Activated T-cell treated with anti-CD3 and anti-CD28 coated beads for 4 hours (primary cell): Measurements from ENCODE around the gene ZNF518B.
"Not testable (repeated sequence)": the region's sequence is repeated elsewhere in the genome, so short reads cannot be mapped to it uniquely, and the experiment has no call there.

Experiments
- DNase-seq: peaks from one replicate; pipeline ENCODE4 v3.0.0-alpha.2; 2020

The ZNF518B gene

DNA sequence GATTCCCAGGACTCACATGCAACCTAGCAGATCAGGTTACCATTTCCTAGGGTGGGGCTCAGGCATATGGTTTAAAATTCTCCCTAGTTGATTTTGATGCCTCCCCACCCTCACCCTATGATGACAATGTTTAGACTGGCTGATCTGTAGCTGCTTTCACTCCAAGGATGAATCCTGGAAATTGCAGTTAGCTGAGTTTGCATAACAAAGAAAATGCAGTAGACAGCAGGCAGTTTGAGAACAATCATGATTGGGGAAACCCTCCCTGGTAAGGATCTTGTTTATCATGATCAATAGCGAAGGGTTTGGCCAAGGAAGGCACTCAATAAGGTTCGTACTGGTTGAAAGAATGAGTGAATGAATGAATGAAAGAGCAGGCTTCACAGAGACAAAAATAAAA is 2.1 kb downstream of the ZNF518B start:
- no peak for DNase-seq

DNA sequence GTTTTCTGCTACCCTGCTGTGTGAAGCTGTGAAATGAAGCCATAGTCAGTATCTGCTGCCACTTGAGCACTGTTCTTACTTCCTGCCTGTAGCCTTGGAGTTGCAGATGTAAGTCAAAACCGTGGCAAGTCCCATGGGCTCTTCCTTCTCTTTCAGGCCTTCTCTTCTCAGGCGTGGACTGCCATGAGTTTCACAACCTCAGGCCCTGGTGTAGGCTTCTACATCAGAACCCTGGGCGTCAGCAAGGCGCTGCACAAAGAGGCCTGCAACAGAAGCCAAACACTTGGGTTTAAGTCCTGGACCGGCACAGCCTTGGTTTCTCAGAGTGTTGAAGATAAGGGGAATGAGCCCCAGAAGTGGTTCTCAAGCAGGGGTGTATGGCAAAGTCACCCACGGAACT is 2.5 kb downstream of the ZNF518B start:
- no peak for DNase-seq

DNA sequence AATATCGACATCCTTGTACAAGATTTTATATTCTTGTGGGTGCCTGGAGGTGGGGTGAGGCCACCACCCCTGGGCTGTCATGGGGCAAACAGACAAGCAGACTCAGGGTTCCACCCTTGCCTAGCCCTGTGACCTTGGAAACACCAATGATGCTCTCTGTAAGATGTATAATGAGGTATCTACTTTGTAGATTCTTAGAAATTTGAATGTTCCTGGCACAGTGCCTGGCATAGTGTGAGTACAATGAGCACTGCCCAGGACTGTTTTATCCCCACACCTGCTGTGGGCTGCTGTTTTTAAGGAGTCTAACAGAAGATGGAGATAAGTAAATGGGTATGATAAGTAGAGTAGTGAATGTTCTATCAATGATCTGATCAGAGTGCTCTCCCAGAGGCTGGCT is 3.1 kb downstream of the ZNF518B start:
- DNase-seq: no peak

DNA sequence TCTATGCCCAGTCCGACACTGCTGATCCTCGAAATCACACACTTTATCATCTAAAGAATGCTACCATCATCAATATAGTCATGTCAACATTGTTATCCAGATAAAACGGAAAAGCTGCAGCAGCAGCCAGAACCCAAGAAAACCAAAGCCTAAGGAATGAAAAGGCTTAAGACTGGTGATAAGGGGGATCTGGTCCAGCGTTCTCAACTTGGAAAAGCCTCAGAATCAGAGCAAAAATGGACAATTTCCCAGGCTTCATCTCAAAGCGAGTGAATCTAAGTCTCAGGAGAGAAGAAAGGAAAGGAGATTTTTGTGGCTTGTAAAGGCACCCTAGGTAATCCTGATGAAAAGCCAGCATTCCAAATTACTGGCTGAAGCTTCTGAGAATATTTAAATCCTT is 8.2 kb downstream of the ZNF518B start:
- no peak for DNase-seq

DNA sequence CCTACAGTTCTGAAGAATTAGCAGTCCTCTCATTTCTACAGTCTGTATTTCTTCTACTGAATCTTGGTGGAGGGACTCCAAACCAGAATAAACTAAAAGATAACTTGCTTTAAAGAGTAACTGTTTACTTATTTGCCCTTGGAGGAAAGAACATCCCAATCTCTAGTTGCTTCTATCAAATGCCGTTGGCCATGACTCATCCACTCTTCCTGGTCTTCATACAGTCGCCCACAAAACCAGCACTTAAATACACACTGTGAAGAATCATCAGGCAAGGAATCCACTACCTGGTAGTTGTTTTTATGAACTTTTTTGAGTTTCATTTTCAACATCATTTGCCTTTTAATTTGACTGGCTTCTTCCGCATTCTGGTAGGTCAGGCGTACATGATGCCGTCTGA is 14.2 kb downstream of the ZNF518B start:
- DNase-seq: no peak

DNA sequence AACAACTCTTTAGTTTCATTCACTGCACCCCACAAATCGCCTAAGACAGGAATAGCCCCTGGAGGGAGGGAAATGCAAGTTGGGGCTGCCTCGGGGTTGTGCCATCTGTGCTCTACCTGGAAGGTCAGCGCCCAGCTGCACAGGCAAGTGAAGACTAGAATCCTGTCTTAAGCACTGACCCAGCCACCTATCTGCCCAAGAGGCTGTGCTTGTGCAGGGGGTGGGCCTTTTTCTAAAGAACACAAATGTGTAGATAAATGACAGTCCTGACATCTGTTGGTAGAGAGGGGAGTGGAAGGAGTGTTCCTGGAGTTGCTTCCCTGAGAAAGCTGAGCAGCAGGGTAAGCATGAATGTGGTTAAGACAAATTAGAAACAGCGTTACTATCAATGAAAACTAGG is 15.7 kb downstream of the ZNF518B start:
- no peak for DNase-seq

DNA sequence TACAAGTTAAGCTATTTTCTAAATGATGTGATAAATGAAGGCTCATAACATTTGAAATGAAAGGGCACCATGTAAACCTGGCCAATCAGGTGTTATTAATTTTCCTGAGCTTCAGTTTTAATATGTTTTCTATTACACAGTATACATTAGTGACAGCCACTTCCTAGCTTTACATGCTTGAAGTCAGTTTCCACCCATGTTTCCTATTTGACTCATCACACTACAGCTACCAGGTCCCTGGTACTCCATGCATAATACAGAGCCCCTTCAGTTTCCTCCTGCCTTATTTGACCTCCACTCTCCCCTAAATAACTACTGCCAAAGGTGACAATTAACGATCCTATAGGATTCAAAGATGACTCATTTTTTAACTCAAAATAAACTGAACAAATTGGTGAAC is 18.3 kb downstream of the ZNF518B start:
- no peak for DNase-seq

DNA sequence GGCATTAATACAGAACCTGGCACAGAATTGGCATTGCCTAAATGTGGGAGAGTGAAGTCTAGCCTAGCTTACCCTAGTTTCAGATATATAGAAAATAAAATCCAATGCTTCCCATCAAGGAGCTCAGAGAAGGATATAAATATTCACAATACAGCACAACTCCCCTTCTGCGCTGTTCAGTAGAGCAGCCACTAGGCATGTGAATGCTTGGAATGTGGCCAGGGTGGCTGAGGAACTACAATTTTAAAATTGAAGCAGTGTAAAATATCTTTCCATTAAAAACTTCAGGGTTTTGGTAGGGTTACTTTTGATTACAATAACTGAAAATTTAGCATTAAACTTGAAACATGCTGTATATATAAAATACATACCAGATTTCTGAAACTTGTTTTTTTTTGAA is 19.5 kb downstream of the ZNF518B start:
- no peak for DNase-seq

DNA sequence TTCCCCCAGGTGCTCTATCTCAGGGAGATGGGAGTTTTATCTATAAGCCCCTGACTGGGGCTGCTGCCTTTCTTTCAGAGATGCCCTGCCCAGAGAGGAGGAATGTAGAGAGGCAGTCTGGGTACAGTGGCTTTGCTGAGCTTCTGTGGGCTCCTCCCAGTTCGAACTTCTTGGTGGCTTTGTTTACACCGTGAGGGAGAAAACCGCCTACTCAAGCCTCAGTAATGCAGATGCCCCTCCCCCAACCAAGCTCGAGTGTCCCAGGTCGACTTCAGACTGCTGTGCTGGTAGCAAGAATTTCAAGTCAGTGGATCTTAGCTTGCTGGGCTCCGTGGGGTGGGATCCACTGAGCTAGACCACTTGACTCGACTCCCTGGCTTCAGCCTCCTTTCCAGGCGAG is 29.5 kb downstream of the ZNF518B start:
- not testable (repeated sequence) for DNase-seq

DNA sequence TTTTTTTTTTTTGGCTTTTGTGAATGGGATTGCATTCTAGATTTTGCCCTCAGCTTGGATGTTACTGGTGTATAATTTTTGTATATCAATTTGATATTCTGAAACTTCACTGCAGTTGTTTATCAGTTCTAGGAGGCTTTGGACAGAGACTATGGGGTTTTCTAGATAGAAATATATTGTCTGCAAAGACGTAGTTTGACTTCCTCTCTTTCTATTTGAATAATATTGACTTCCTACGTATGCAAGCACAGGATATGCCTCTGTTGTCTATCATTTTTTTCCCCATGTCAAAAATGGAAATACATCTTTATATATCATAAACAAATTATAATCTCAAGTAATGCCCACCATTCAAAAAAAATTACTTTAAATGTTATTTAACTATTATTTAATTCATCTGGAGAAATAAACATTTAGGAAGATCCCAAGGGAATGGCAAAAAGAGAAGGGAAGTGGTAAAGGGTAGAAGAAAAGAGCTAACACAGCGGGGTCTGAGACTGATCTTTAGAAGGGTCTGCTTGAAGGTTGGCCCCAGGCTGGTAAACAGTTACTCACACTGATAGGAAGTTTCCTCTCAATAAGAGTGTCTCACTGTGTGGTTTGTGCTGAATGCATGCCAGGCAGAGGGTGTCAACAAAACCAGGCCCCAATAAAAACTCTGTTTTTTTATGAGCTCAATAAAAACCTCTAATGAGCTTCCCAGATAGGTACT is 35.7 kb downstream of the ZNF518B start:
- DNase-seq: no peak

DNA sequence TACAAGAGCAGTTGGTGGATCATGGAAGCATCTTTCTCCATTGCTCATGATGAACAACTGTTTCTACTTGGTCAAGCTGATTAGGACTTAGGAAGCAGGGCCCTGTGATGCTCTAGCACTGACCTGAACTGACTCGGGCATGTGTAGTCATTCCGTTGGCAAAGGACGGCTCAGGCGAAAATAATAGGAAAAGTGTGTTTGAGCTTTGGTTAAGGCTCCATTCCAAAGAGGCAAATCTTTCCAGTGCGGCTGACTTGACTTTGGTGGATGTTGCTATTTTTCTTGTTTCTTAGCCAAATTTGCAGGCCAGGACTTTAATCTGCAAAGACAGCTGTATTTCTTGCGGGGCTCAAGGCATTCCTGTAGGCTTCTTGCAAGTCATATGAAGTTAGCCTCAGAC is 39.5 kb downstream of the ZNF518B start:
- no peak for DNase-seq

DNA sequence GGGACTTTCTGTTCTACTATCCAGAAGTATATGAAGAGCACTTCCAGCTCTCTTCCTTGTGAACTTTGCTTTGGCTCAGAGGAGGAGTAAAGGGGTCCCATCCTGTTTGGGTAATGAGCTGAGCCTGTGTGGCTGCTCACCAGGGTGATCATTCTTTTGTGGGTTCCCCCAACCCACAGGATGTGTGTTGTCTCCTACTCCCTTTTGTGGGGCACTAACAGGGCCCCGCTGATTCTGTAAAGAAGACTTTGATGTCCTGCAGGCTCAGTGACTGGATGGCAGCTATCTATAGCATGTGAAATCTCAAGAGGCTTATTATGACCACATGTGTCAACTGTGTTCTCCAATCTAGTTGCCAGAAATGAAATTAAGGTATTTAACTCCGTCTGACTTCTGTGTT is 40.8 kb downstream of the ZNF518B start:
- no peak for DNase-seq

DNA sequence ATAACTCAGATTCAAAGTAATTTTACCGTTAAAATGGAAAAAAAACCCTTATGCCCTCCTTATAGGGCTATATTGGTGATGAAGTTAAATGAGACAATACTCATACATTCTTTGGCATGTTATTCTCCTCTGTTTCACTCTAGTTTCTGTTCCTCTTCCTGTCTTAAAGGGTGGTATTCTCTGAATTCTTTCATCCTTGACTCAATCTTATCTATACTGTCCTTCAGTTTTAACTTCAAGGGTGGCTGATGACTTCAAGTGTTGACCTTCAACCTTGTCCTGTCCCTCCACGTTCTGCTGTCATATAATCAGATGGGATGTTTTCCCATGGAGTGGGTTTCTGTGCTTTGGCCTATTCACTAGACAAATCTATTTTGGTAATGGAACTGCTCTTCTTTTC is 44.0 kb downstream of the ZNF518B start:
- no peak for DNase-seq

DNA sequence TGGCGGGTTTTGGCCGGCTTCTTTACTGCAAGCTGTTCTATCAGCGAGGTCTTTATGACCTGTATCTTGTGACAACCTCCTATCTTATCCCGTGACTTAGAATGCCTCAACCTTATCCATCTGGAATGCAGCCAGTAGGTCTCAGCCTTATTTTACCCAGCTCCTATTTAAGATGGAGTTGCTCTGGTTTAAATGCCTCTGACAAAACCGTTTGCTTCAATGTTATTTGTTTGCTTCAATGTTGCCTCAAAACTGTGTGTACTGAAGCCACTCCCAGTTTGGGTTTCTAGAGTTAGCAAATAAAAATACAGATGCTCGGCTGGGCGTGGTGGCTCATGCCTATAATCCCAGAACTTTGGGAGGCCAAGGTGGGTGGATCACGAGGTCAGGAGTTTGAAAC is 51.6 kb downstream of the ZNF518B start:
- no peak for DNase-seq

DNA sequence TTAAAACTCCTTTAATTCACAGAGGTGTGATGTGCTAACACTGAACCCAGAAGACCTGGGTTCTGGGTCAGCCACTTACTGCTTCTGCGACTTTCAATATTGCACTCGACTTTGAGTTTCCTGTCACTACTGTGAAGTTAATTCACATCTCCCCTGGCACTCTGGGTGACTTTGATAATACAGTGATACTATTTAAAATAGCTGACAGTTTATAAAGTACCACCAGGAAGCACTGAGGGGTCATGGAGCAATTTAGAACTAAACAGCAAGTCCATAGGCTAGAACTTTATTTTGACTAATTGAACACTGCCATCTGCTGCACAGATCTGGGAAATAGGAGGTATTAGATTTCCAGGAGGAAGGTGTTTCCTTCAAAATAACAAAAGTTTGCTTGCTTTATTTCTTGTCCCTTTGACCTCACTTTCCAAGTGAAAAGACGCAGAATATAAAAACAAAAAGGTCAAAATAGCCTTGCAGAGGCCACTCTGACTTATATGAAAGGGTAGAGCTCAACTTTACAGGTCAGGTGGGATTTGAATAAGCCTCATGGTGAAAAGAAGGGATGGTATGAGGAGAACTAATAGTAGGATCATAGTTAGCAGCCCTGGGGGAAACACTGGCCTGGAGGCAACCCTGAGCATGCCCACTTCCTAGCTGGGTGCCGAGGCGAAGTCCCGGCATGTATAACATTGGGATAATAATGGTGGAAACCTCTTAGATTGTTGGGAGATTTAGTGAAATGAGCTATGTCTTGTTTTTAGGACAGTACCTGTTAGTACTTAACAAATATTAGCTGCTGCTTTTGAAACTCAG is 53.4 kb downstream of the ZNF518B start:
- no peak for DNase-seq

DNA sequence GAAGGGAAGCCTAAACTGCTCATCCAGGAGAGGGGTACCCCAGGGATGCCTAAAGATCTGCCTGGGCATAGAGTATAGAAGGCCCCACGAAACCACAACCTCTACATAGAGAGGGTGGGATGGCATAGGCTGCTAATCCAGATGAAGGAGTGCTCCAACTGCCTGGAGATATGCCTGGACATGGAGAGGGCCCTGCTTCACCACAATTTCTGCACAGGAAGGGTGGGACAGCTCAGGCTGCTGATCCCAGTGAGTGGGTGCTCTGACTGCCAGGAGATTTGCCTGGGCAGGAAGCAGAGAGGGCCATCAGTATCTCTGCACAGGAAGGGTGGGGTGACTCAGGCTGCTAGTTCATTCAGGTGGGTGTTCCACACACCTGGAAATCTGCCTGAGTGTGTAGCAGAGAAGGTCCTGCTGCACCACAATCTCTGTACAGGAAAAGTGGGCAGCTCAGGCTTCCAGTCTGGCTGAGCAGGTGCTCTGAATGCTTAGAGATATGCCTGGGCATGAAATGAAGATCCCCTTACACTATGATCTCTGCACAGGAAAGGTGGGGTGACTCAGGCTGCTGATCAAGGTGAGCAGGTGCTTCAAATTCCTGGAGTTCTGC is 61.1 kb downstream of the ZNF518B start:
- DNase-seq: no peak
